Kidney epithelial cell (primary cell): ENCODE data around the gene PGBD1. TPM values are rescaled to one million over a fixed set of nuclear protein-coding genes. Genes with fewer than 3 reads are reported as not detected.

ENCODE experiments used
- DNase-seq: peaks from one replicate; pipeline ENCODE4 v3.0.0-alpha.2; 2010; ENCODE audit warnings: low read depth
- H3K27me3 ChIP-seq: 2 replicates; pipeline ENCODE4 v1.6.0; 2011; ENCODE audit warnings: low read length; ENCODE audit not compliant: control insufficient read depth, insufficient read depth
- H3K36me3 ChIP-seq: 2 replicates; pipeline ENCODE4 v1.5.1; 2011; ENCODE audit warnings: low read length; ENCODE audit not compliant: control insufficient read depth, insufficient read depth
- H3K4me3 ChIP-seq: 2 replicates; pipeline ENCODE4 v1.5.1; 2011; ENCODE audit warnings: low read depth, mild to moderate bottlenecking, control low read depth, low read length
- CTCF ChIP-seq: IDR thresholded peaks from 2 replicates; pipeline ENCODE4 v1.5.1; 2011; ENCODE audit warnings: mild to moderate bottlenecking, moderate library complexity, low read length, control low read depth, inconsistent platforms; ENCODE audit not compliant: insufficient read depth, poor library complexity, severe bottlenecking
- total RNA-seq: library from RNA; depleted of rRNA; stranded (reverse); fragments of >200 nt; gene quantifications from 2 replicates; pipeline ENCODE4 v1.2.3, GENCODE V29; 2015

The PGBD1 gene
- total RNA-seq, 1 donor from 2014 or later: 6.6 TPM

- Histone ChIP-seq H3K36me3 (no peaks in the 10 kb centered on the region), H3K4me3 (no peak overlapping the region), H3K27me3 (no peaks in the 10 kb centered on the region)
- DNase-seq: no peak
- TF ChIP-seq CTCF: no peak
These were observed 55.7 kb downstream of the PGBD1 start for GRCh38 chr6:28337121-28337520.

- TF ChIP-seq CTCF: no peak
- H3K4me3 ChIP-seq: no peak overlapping the region
- no peaks in the 10 kb centered on the region for H3K36me3 ChIP-seq
- H3K27me3 ChIP-seq: no peaks in the 10 kb centered on the region
- no peak for DNase-seq
These were observed 59.1 kb downstream of the PGBD1 start for GRCh38 chr6:28340310-28341095.

- no peak overlapping the region for H3K4me3 ChIP-seq
- TF ChIP-seq CTCF: no peak
- H3K27me3 ChIP-seq: peaks cover 3% of the 10 kb centered on the region
- DNase-seq: no peak
- no peaks in the 10 kb centered on the region for H3K36me3 ChIP-seq
These were observed 62.7 kb downstream of the PGBD1 start for GRCh38 chr6:28343898-28344677.

- DNase-seq: no peak
- H3K36me3 ChIP-seq: no peaks in the 10 kb centered on the region
- no peak overlapping the region for H3K4me3 ChIP-seq
- TF ChIP-seq CTCF: no peak
- peaks cover 3% of the 10 kb centered on the region for H3K27me3 ChIP-seq
These were observed 63.8 kb downstream of the PGBD1 start for GRCh38 chr6:28345201-28345600.

GRCh38 chr6:28347119-28347518 is 65.7 kb downstream of the PGBD1 start:
- TF ChIP-seq CTCF: no peak
- DNase-seq: no peak
- Histone ChIP-seq H3K4me3 (no peak overlapping the region), H3K36me3 (no peaks in the 10 kb centered on the region), H3K27me3 (peaks cover 3% of the 10 kb centered on the region)
